T-helper 1 cell treated with Interleukin-12 subunit alpha and Interleukin-12 subunit beta and Interleukin-4 antibody, amounts not matched to agents 30 μg/mL and 1 μg/mL, for 36 hours (primary cell): ENCODE results near the gene PTPRD.

Experiments used
- H3K27ac Mint-ChIP-seq: one replicate; pipeline ENCODE4 v1.8.0; 2021; ENCODE audit warnings: mild to moderate bottlenecking, mixed read lengths
- H3K27me3 Mint-ChIP-seq: one replicate; pipeline ENCODE4 v1.8.0; 2021; ENCODE audit warnings: low read depth, mixed read lengths
- H3K36me3 Mint-ChIP-seq: one replicate; pipeline ENCODE4 v1.8.0; 2021; ENCODE audit warnings: low read depth, mixed read lengths
- H3K4me1 Mint-ChIP-seq: one replicate; pipeline ENCODE4 v1.8.0; 2021; ENCODE audit warnings: low read depth, mixed read lengths
- H3K4me3 Mint-ChIP-seq: one replicate; pipeline ENCODE4 v1.8.0; 2021; ENCODE audit warnings: mild to moderate bottlenecking, moderate library complexity, mixed read lengths
- H3K9me3 Mint-ChIP-seq: one replicate; pipeline ENCODE4 v1.8.0; 2021; ENCODE audit warnings: mixed read lengths

PTPRD gene

GRCh38 chr9:8338767-8339510 lies 2273.9 kb downstream of the PTPRD start:
- H3K27me3 Mint-ChIP-seq: no peaks in the 10 kb centered on the region
- no peaks in the 10 kb centered on the region for H3K9me3 Mint-ChIP-seq
- H3K36me3 Mint-ChIP-seq: no peaks in the 10 kb centered on the region
- no peaks in the 10 kb centered on the region for H3K4me1 Mint-ChIP-seq
- H3K27ac Mint-ChIP-seq: no peak overlapping the region
- no peak overlapping the region for H3K4me3 Mint-ChIP-seq

DNA sequence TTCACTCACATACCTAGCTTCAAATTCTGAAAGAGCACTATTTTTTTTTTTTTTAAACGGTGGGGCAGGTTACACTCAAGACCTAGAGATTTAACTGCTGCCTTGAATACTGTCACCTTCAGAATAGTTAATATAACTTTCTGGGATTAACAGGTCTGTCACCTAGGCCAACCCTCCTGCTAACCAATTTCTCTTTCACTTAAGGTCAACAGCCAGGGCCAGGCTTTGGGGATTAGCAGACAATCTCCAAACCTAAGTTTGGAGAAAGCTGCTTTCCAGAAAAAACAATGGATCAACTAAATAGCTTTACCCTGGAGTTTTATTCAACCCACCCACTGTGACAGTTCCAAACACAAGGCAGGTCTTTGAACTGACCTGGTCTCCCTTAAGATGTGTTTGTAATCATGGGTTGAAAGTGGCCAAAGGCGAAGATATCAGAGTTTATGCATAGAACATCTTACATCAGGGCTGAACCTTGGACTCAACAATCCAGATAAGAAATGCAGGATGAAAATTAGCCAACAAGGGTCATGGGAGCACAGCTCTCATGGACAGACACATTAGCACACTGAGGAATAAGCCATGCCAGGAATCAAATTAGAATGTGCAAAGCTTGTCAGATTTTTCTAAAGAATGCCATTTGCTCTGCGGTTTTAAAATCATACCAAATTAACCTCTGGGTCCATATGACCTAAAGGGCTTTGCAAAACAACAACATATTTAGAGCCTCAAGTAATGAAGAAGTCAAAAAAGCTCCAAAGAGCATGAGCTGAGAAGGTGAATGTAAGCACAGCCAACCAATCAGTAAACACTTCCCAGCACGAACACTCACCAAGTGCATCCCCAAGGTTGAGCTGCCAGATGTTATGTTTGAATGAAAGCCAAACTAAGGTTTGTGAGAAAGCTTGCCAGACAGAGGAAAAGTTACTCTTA lies 2274.7 kb downstream of the PTPRD start:
- Mint-ChIP-seq H3K27ac (no peak overlapping the region), H3K4me3 (no peak overlapping the region), H3K36me3 (no peaks in the 10 kb centered on the region), H3K9me3 (no peaks in the 10 kb centered on the region), H3K4me1 (no peaks in the 10 kb centered on the region), H3K27me3 (no peaks in the 10 kb centered on the region)

DNA sequence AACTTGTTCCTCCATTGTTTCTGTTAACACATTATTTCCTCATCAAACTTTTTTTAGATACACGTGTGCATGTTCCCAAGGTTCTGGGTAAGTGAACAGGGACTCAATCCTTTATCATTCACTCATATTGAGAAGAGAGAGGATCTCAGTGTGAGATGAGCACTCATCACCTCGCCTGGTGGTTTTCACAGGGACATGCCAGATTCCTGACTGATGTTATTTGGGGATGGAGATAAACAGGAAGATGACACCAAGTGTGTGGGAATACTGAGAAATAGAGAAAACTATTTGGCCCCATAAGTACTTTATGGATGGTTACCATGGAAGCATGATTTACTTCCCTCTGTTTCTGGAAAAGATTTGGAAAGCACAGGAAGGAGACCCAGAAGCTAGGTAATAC lies 2279.9 kb downstream of the PTPRD start:
- Mint-ChIP-seq H3K4me3 (no peak overlapping the region), H3K27ac (no peak overlapping the region), H3K9me3 (no peaks in the 10 kb centered on the region), H3K4me1 (peaks cover 3% of the 10 kb centered on the region), H3K36me3 (no peaks in the 10 kb centered on the region), H3K27me3 (no peaks in the 10 kb centered on the region)

GRCh38 chr9:8332331-8332650 lies 2280.5 kb downstream of the PTPRD start:
- H3K36me3 Mint-ChIP-seq: no peaks in the 10 kb centered on the region
- peaks cover 3% of the 10 kb centered on the region for H3K4me1 Mint-ChIP-seq
- H3K4me3 Mint-ChIP-seq: no peak overlapping the region
- no peaks in the 10 kb centered on the region for H3K27me3 Mint-ChIP-seq
- no peaks in the 10 kb centered on the region for H3K9me3 Mint-ChIP-seq
- H3K27ac Mint-ChIP-seq: no peak overlapping the region

DNA sequence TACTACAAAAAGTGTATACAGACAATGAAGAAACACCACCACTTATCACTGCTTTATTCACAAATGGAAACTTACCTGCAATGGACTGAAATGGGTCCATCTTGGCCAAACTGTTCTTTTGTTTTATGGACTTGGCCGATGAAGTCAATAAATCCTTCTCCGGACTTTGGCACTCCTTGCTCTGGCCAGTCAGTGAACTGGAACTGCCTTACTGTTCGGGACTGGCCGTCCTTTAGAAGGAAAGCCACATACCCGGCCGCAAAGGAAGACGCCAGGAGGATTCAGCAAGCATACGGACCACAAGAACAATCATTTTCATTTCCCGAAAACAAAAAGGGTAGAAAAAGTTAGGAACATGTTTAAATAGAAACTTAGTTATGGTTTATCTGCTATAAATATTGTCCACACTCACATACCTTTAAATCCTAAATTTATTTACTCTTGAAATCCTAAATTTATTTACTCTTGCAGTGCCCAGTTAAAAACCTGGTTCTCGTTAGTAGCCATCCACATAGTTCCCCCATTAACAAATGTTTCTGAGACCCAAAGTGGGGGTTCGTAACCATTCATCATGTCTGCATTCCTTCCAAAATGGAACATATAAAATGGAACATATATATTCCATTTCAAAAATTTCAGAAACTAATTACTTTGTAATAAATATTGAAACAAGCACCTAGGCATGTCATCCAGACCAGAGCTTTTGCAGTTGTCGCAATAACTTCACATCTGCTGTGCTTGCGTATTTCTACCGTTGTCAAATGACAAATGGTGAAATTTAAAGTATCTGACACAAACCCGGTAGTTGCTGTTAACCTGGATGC lies 2281.1 kb downstream of the PTPRD start:
- no peaks in the 10 kb centered on the region for H3K9me3 Mint-ChIP-seq
- H3K27me3 Mint-ChIP-seq: no peaks in the 10 kb centered on the region
- peaks cover 3% of the 10 kb centered on the region for H3K4me1 Mint-ChIP-seq
- no peak overlapping the region for H3K4me3 Mint-ChIP-seq
- no peak overlapping the region for H3K27ac Mint-ChIP-seq
- H3K36me3 Mint-ChIP-seq: no peaks in the 10 kb centered on the region

DNA sequence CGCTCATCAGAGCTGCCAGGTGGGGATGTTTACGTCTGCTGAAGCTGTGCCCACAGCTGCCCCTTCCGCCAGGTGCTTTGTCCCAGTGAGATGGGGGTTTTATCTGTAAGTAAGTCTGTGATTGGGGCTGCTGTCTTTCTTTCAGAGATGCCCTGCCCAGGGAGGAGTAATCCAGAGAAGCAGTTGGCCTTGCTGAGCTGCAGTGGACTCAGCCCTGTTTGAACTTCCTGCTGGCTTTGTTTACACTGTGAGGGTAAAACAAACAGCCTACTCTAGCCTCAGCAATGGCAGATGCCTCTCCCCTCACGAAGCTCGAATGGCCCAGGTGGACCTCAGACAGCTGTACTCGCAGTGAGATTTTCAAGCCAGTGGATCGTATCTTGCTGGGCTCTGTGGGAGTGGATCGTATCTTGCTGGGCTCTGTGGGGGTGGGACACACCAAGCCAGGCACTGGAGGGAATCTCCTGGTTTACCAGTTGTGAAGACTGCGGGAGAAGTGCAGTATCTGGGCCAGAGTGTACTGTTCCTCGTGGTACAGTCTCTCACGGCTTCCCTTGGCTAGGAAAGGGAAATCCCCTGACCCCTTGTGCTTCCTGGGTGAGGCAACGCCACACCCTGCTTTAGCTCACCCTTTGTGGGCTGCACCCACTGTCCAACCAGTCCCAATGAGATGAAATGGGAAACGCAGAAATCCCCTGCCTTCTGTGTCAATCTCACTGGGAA lies 2283.1 kb downstream of the PTPRD start:
- Mint-ChIP-seq H3K4me3 (no peak overlapping the region), H3K27me3 (no peaks in the 10 kb centered on the region), H3K9me3 (no peaks in the 10 kb centered on the region), H3K4me1 (peaks cover 3% of the 10 kb centered on the region), H3K27ac (no peak overlapping the region), H3K36me3 (no peaks in the 10 kb centered on the region)

GRCh38 chr9:8315211-8315610 lies 2297.6 kb downstream of the PTPRD start:
- no peak overlapping the region for H3K27ac Mint-ChIP-seq
- H3K4me1 Mint-ChIP-seq: no peaks in the 10 kb centered on the region
- H3K4me3 Mint-ChIP-seq: no peak overlapping the region
- H3K36me3 Mint-ChIP-seq: no peaks in the 10 kb centered on the region
- no peaks in the 10 kb centered on the region for H3K9me3 Mint-ChIP-seq
- H3K27me3 Mint-ChIP-seq: no peaks in the 10 kb centered on the region

- Mint-ChIP-seq H3K27ac (no peak overlapping the region), H3K27me3 (no peaks in the 10 kb centered on the region), H3K36me3 (no peaks in the 10 kb centered on the region), H3K9me3 (no peaks in the 10 kb centered on the region), H3K4me3 (no peak overlapping the region), H3K4me1 (no peaks in the 10 kb centered on the region)
These were observed 2303.5 kb downstream of the PTPRD start for GRCh38 chr9:8309258-8309657.

- Mint-ChIP-seq H3K27me3 (no peaks in the 10 kb centered on the region), H3K36me3 (no peaks in the 10 kb centered on the region), H3K4me1 (no peaks in the 10 kb centered on the region), H3K9me3 (no peaks in the 10 kb centered on the region), H3K4me3 (no peak overlapping the region), H3K27ac (no peak overlapping the region)
These were observed 2308.1 kb downstream of the PTPRD start for GRCh38 chr9:8304720-8305119.

- Mint-ChIP-seq H3K27ac (no peak overlapping the region), H3K36me3 (no peaks in the 10 kb centered on the region)
These were observed 2311.5 kb downstream of the PTPRD start for GRCh38 chr9:8301296-8301695.

GRCh38 chr9:8297047-8297446 lies 2315.8 kb downstream of the PTPRD start:
- H3K36me3 Mint-ChIP-seq: no peaks in the 10 kb centered on the region
- no peak overlapping the region for H3K4me3 Mint-ChIP-seq
- no peaks in the 10 kb centered on the region for H3K4me1 Mint-ChIP-seq
- H3K27ac Mint-ChIP-seq: no peak overlapping the region
- H3K27me3 Mint-ChIP-seq: no peaks in the 10 kb centered on the region
- H3K9me3 Mint-ChIP-seq: no peaks in the 10 kb centered on the region

More at GRCh38 chr9:8301296-8301695, 2311.5 kb downstream of the PTPRD start:
- Mint-ChIP-seq H3K4me3 (no peak overlapping the region), H3K9me3 (no peaks in the 10 kb centered on the region), H3K27me3 (no peaks in the 10 kb centered on the region), H3K4me1 (no peaks in the 10 kb centered on the region)

DNA sequence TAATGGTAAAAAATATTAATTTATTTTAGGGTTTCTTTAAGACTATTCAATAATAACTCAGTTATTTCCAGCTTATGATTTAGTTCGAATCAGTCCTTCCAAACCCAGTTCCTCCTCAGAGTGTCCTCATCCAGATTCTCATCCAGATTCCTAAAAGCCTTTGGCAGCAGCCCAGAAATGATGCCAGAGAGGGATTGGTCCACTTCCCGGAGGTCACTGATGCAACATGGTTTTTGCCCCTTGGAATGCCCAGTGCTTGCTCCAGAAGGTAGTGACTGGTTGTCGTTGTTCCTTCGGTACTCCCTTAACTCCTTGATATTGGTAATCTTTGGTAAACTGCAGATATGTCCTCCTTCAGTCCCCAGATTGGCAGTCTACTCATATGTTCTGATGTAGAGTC lies 2320.1 kb downstream of the PTPRD start:
- H3K4me1 Mint-ChIP-seq: no peaks in the 10 kb centered on the region
- H3K27me3 Mint-ChIP-seq: no peaks in the 10 kb centered on the region
- no peaks in the 10 kb centered on the region for H3K9me3 Mint-ChIP-seq
- H3K4me3 Mint-ChIP-seq: no peak overlapping the region
- H3K27ac Mint-ChIP-seq: no peak overlapping the region
- no peaks in the 10 kb centered on the region for H3K36me3 Mint-ChIP-seq

GRCh38 chr9:8289681-8290080 lies 2323.1 kb downstream of the PTPRD start:
- Mint-ChIP-seq H3K36me3 (no peaks in the 10 kb centered on the region), H3K9me3 (no peaks in the 10 kb centered on the region), H3K27me3 (no peaks in the 10 kb centered on the region), H3K4me1 (no peaks in the 10 kb centered on the region), H3K27ac (no peak overlapping the region), H3K4me3 (no peak overlapping the region)

GRCh38 chr9:8287970-8288369 lies 2324.8 kb downstream of the PTPRD start:
- Mint-ChIP-seq H3K9me3 (no peaks in the 10 kb centered on the region), H3K4me3 (no peak overlapping the region), H3K36me3 (no peaks in the 10 kb centered on the region), H3K27ac (no peak overlapping the region), H3K27me3 (no peaks in the 10 kb centered on the region), H3K4me1 (no peaks in the 10 kb centered on the region)
